NCI-H524 treated with DMSO at 0.1 percent for 48 hours (cell line): ENCODE measurements around the gene DYRK3.
"Not testable (repeated sequence)": the region's sequence is repeated elsewhere in the genome, so short reads cannot be mapped to it uniquely, and the experiment has no call there.

Experiments
- DNase-seq: peaks from one replicate; lab custom pipeline; 2025; lab: John Stamatoyannopoulos, UW

DYRK3 gene

DNA sequence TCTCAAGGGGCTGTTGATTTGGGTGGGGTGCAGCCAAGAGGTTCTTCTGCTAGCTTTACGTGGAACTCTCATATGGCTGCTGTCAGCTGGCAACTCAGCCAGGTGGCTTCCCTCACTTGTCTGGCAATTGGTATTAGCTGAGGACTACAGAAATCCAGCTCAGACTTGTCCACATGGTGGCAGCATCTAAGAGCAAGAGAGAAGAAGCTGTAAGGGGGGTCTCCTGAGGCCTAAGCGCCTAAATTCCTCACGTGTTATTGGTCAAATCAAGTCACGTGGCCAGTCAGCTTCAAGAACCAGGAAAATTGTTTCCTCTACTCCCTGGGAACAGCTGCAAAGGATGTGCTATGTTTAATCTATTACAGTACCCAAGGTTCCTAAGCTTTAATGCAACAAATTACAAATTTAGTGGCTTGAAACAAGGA, 4.2 kb upstream of the DYRK3 start:
- DNase-seq: peak; percentile 84

DNA sequence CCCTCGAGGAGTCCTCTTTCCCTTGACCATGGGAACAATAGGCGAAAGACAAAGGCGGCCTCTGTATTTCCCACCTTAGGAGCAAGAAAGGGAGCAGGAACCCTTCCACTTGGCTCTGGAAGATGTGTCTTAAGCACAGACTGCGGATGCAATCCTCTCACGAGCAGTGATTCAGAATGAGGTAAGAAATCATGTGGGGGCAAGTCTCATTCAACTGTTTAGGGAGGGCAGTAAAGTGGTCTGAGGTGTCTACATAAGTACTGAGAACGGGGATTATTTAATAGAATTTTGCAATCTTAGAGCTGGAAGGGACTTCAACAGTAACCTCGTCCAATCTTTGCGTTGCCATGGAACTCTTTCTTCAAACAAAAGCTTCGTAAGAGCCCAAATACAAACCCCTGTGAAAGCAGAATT, 1.6 kb upstream of the DYRK3 start:
- no peak for DNase-seq

DNA sequence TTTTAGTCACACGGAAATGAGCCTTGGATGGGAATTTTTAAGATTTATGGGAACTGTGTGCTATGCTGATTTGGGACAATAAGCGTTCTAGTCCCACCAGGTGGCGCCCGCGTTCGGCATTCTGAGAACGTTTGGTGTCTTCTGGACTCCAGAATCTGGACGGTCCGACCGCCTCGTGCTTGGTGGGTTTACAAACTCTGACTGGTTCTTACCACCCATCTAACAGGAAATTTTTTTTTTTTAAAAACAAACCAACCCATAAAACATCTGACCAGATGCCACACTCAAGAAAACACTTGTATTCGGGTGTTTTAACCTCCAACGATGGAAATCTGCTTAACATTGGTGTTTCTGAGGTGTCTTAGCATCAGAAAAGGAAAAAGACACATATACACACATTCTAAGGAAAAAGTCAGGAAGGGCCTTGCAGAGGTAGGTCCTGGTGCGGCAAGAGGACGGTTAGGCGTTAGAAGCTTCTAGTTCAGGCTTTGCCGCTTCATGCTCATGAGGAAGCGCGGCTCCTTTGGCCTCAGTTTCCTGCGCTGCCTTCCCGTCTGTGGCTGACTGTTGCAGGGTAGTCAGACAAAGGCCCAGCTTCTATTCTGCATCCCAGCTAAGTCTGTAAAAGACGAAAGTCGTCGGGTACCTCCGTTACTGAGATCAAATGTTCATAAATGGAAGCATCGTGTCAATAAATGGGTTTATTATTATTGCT, 814 bp upstream of the DYRK3 start:
- DNase-seq: peak; percentile 17

DNA sequence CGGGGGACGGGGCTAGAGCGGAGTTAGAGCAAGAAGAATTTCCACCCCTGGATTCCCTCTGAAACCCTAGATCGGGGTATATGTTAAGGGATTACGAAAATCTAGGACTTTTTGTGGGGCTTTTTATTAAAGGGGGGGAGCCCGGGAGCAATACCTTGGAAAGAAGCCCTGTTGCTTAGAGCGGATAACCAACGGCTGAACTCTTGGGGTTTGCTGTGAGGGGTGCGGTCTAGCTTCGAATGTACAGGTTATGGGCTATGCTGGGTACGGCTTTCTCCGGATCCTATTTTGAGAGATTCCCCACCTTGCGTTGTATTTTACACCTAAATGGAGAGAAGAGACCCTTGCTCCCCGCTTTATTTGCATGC, 626 bp downstream of the DYRK3 start:
- peak; percentile 2 for DNase-seq

DNA sequence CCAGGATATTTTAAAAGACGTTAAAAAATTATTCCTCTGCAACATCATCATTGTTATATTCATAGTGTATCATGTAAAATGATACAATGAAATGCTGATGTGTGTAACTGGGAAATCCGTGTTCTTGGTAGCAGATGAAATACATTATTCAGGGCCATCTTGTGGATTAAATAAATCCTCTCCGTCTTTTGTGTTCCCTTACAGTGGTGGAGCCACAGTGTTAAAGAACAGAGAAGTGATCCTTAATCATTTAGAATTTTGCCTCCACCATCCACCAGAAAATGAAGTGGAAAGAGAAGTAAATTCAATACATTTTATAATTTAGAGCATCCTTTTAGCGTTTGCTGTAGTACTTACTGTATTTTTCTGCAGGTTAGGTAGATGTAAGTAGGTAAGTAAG, 1.3 kb downstream of the DYRK3 start:
- peak; percentile 4 for DNase-seq

DNA sequence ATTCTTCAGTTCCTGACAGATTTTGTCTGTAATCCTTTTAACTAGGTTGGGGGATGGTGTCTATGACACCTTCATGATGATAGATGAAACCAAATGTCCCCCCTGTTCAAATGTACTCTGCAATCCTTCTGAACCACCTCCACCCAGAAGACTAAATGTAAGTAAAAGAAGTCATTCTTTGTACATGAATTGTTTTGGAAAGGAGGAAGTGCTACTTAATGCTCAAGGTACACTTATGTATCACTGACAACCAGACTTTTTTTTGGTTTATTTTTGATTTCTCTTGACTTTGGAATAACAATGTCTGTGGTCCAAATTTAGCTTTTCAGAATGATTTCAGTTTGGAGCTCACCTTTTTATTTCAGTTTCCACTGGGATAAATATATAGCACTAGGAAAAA, 2.3 kb downstream of the DYRK3 start:
- no peak for DNase-seq

DNA sequence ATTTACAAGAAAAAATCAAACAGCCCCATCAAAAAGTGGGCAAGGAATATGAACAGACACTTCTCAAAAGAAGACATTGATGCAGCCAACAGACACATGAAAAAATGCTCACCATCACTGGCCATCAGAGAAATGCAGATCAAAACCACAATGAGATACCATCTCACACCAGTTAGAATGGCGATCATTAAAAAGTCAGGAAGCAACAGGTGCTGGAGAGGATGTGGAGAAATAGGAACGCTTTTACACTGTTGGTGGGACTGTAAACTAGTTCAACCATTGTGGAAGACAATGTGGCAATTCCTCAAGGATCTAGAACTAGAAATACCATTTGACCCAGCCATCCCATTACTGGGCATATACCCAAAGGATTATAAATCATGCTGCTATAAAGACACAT, 6.7 kb downstream of the DYRK3 start:
- DNase-seq: not testable (repeated sequence)

DNA sequence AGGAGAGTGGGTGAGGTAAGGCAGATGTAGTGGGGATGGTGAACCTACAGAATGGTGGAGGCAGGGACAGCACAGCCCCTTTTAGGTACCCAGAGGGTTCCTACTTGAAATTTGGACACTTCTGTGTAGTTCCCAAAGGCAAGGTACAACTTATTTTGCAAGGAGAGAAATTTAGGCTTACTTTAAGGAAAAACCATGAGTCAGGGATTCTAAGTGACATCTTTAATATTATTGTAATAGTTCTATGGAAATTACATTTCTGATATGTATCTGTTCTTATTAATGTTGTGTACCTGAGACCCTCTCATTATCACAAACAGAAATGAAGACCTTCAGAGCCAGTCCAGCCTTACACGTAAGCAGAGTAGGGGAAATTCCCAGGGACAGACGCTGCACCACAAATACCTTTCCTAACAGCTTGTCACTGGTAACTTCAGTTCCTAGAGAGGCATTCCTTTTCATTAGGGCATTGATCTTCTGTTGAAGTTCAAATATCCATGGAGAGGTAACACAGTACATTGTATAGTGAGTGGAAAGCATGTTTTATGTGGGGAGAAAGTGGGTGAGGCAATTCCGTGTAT, 7.9 kb downstream of the DYRK3 start:
- no peak for DNase-seq

DNA sequence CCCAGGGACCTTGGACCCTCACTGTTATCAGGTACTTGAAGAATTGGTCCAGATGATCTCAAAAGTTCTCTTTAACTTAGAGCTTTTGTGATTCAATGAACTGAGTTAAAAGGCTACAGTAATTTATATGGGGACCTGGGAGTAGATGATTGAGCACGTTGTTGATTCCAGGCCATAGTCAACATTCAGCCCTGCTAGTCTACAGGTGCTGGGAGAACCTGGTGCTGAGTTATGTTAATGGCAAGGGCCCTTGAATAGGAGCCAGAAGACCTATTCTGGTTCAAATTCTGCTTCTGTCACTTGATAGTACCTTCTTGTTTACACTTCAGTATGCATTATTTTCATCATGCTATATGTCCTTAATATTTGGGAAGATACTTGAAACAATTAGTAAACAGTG, 11.2 kb downstream of the DYRK3 start:
- no peak for DNase-seq

DNA sequence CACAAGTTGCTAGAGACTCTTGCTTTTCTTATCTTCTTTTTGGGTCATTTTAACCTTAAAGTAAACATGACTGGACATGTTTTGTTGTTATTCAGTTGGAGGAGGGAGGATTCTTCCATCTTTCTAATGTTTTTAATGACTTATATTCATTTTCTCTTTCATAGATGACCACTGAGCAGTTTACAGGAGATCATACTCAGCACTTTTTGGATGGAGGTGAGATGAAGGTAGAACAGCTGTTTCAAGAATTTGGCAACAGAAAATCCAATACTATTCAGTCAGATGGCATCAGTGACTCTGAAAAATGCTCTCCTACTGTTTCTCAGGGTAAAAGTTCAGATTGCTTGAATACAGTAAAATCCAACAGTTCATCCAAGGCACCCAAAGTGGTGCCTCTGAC, 11.9 kb downstream of the DYRK3 start:
- no peak for DNase-seq

DNA sequence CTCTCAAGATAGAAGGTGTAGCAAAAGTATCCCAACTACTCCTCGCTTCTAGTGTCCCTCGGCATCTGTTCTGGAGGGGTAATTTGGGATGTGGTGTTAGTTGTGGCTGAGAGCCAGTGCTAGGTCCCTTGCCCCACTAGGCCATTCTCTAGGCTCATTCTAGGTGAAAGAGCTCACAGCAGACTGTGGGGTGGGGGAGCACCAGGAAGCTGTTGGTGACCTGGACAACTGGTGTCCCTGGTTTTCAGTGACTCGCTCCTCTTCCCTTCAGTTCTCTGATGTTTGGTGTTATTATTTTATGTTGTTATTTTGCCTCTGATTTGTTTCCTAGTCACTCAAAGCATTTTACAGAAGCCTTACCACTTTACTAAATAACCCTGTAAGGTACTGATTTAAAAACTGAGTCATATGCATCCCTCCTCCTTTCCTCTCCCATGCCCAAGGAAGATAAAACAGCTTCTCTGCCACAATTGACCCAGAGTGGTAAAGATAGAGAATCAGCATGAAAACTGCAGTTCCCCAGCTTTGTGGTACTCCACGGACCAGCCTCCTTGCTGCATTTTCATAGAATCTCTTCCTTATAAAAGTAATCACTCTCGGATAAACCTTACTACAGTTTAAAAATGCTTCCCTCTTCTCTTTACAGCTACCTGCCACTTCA, 14.1 kb downstream of the DYRK3 start:
- DNase-seq: no peak

DNA sequence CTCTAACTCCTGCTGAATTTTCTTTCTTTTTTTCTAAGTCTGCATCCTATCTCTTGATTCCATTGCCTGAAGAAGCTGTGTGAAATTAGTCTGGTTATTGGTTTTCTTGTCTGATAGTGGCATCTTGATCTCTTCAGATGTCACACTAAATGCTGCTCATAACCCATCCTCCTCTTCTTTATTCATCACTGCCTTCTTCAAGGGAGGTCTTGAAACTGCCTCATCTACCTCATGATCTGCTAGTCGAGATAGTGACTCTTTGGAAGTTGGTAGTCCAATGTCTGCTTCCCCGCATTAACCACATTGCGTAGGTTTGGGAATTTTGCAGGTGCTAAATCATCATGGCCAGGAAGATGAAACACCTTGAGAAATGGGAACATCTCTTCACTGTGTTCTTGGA, 15.7 kb downstream of the DYRK3 start:
- DNase-seq: no peak

DNA sequence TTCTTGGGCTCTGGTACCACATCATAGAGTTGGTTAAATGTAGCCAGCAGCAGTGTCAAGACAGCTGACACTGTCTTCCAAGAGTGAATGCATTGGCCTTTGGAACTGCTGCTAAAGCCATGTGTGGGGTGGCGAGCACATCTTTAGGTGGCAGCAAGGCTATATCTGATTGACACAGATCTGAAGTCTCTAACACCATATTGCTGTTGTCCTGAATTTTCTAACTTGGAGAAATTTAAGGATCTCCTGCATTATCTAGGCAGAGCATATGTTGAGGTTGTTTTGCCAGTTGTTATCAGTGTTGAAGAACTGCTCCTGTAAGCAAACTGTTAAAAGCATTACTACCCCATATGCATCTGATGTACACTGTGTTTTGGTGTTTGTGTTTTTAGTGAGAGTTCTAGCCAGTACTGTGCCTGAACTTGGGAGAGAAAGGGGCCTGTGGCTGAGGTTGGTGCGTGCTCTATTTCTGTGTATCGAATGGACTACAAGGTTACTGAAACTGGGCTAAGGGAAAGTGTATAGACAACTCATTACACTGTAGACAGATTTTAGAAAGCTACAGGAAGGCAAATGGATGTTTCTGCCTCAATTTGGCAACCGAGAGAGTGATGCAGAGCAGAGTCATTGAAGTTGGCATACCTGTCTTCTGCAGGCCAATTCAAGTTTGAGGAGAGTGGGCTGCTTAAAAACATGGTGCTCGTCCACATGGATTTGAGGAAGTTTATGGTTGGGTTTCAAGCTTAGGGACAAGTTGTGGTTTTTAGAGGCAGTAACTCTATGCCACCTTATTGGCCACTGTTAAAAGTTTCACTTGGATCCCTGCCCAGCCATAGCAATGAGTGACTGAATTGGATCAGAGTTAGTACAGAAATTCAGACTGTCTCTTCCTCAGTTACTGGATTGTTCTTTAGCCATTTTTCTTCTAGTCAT, 16.9 kb downstream of the DYRK3 start:
- DNase-seq: no peak

DNA sequence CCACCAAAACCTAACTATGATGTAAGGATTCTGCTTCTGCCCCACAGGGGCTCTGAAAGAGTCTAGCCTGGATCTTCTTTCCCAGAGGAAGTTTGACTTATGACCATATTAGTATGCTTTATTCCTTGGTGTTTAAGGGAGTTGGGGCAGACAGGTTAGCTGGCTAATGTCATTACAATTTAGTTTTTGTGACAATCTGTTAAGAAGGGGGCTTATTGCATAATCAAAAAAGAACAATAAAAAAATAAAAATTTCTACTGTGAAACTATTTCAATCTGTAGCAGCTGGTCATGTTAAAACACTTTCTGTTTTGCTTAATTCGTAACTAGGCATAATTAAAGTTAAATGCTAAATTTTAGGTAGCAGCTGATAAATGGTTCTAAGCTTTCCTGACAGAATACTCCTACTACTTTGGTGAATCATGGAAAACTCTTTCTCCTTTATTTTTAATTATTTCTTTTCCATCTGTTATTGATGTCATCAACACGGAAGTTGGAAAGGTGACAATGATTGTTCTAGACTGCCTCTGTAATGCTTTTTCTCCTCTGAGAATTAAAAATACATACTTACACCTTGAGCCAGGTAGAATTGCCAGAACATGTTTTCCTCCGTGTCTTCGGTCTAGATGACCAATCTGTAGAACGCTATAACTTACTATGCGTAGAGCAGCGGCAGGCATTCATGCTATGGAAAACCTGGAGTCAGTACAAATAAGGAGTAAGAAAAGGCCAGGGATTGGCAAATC, 18.6 kb downstream of the DYRK3 start:
- no peak for DNase-seq

DNA sequence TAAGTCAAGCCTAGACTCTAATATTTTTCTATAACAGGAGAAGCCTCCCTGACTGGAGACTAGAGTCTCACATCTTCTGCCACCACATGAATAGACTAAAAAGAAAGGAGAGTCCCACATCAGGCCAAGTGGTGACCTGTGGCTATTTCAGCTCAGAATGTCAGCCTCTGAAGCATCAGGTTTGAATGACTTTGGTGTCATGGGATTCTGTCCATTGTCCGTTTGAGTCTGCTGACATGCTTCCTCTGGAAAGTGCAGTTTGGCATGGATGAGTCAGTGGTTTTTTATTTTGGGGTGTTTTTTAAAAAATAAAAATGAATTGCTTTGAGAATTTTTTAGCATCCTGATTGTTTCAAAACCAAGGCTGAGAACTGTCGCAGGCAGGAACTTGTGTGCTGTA, 19.5 kb downstream of the DYRK3 start:
- no peak for DNase-seq

DNA sequence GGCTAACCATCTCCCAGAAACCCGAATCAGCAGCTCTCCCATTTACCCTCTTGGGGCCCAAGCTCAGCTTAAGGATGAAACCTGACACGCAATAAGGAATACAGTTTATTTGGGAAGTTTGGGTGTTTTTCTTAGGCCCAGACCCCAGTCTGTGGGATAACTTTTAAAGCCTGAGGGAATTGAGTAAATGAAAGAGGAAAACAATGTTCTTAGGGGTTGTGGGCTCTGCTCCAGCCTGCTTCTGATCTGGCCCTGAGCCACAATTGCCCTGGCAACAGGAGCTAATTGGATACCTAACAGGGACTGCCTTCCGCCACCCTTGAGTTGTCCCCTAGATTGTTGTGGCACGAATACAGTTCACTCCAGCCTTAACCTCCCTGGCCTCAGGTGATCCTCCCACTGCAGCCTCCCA, 20.1 kb downstream of the DYRK3 start:
- no peak for DNase-seq

DNA sequence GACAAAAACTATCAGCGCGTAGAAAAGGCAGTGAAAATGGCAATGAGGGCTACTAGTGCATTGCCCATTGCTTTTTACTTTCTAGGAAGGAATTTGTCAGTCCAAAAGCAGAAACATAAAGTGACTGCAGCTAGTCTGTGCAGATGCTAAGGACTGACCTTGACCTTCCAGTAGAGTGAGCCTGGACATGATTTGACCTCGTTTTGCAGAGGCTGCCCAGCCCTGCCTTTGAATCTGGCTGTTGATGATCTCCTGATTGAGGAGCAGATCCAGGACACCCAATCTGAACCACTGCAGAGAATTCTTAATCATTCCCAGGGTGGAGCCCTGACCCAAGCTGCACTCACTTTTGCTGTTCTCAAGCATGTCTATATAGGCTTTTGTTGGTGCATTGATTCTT, 21.6 kb downstream of the DYRK3 start:
- no peak for DNase-seq

DNA sequence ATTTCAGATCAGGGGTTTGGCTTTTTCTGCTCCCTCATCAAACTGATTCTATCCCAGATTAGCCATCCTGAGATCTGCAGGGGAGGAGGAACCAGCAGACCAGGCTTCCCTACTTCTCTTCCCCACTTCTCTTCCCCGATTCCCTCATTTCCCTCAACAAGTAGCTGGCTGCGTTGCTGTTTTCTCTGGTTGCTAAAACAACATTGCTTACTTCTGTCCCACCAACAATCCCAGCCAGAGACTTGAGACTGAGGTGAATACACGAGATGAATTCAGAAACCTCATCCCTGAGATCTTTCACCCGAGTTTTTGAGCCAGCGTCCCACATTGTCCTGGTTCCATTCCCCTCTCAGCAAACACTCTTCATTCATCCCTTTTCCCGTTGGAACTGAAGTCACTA, 22.4 kb downstream of the DYRK3 start:
- no peak for DNase-seq

DNA sequence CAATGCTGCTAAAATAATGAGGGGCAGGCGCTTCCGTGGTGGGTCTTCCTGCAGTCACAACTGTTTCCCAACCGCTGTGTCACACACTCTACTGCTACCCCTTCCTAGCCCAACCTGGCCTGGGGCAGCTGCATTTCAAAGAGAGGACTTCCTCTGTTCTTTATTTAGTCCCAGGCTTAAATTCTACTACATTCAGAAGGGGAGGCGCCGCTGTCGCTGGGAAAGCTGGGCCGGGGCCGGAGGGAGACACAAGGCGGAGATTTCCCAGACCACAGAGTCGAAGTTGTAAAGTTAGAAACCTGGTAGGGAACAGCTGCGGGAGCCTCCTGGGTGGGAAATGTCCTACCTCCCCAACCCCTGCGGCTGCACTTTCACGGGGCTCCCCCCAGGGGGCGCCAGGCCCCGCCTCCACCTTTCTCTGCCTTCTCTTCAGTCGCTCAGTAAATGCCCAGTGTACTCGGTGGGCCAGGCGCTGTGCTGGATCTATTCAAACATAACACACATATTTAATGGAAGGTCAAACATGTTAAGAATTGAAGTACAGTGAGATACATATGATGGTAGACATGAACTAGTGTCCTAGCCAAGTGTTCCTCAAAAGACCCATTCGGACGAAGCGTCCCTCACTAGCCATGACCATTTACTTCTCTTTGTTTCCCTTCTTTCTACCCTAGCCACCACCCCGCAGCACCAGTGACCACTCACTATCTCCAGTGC, 23.1 kb downstream of the DYRK3 start:
- DNase-seq: no peak

DNA sequence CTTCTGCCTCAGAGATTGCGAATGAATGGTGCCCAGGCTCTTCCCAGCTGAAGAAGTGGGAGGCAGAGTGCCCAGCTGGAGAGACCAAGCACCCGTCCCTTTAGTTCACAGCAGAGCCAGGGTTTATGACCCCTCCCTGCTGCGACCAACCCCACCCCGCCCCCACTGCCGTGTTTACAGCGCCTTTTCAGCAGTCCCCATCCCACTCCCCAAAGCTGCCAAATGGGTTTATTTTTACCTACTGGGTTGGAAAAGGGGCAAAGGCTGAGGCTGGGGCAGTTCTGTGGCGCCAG, 23.6 kb downstream of the DYRK3 start:
- DNase-seq: no peak

DNA sequence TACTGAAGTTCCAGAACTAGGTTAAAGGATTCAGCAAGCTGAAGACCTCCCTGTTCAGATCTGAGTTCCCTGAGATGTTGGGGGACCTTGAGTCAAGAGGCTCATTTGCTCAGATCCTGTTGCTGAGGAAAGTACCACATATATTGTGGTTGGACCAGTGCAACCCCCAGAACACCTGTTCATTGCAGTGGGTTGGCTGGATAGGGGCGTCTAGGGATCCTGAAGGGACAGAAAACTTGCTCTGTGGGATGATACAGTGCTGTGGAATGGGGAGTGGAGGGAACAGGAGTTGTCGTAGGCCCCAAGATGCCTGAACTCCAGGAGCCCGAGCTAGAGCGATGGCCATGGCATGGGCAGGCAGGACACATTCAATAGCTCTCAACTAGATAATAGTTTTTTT, 24.8 kb downstream of the DYRK3 start:
- no peak for DNase-seq
